ENCODE data around the gene ATP13A4.

The ATP13A4 gene

GRCh38 chr3:193554811-193555210, at the start of gene ATP13A4:
TSS of gene ATP13A4 (minus strand) at chr3:193554895. CDS start at chr3:193554799, 96 bp downstream.
- no peak for DNase-seq (ENCODE audit: low read depth)

GRCh38 chr3:193599393-193599792, 44.7 kb upstream of the ATP13A4 start:
- DNase-seq (ENCODE audit: low read depth), result no peak

DNA sequence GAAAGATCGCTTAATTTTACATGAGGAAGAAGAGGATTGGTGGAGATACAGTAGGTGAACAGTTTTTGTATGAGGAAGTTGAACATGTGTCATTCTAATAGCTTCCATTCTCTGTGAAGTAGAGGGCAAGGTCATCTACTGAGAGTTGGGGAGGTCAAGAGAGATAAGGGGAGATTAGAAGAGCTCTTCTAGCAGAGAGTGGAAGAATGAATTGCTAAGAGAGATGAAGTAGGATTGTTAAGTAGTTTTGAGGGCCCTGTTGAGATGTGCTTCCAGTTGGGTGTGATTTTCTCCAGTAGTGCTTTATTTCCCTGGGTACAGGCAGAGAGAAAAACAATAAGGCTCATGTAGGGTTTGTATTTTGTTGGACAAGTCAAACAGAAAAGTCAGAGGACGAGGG, 43.5 kb upstream of the ATP13A4 start:
- DNase-seq (ENCODE audit: low read depth), result no peak

GRCh38 chr3:193595939-193596487, 41.3 kb upstream of the ATP13A4 start:
- DNase-seq (ENCODE audit: low read depth), result no peak

GRCh38 chr3:193594946-193595689, 40.4 kb upstream of the ATP13A4 start:
- no peak for DNase-seq (ENCODE audit: low read depth)

DNA sequence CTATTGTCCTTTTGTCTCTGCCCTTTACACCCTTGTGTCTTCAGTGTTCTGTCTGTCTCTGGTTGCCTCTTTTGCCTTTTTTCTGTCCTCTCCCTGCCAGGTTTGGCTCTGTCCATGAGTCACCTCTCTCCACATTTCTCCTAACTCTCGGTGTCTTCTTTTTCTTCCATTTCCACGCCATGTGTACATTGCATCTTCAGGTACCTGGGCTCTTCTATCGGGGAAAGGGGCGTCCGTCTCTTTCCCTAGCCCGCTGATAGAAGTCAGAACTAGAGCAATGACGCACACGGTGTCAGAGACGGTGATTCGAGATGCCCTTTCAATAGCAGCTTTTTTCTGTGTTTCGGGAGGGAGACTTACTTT, 39.0 kb upstream of the ATP13A4 start:
- peak; percentile 3 for DNase-seq (ENCODE audit: low read depth)

DNA sequence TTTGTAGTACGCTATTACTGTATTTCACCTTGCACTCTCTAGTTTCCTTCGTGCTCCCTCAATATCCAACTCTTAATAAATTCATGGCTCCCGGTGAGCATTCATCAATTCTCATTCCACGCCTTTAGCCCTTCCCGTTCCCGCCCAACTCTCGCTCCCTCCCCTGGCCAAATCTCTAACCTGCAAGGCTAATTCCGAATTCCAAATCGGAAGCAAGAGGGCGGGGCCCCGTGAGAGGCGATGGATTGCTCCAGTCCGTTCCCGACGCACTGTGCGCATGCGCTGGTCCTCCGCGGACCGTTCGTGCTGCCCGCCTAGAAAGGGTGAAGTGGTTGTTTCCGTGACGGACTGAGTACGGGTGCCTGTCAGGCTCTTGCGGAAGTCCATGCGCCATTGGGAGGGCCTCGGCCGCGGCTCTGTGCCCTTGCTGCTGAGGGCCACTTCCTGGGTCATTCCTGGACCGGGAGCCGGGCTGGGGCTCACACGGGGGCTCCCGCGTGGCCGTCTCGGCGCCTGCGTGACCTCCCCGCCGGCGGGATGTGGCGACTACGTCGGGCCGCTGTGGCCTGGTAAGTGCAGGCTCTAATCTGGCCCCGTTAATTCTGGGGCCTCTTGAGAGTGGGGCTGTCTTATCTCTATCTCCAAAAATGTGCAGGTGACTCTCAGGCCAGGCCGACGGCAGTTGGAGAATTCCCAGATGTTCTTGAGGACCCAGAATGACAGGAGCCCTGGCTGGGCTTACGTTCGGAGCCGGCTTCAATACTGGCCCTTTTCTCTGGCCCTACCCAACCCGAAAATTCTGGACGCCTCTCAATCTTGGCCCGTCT, 38.4 kb upstream of the ATP13A4 start, which contains the start of gene OPA1:
OPA1 (plus strand) TSS at position 368 of the 827 bp plus-strand sequence; CDS start at position 538, 170 bp downstream.
- DNase-seq (ENCODE audit: low read depth), result peak; percentile 85

DNA sequence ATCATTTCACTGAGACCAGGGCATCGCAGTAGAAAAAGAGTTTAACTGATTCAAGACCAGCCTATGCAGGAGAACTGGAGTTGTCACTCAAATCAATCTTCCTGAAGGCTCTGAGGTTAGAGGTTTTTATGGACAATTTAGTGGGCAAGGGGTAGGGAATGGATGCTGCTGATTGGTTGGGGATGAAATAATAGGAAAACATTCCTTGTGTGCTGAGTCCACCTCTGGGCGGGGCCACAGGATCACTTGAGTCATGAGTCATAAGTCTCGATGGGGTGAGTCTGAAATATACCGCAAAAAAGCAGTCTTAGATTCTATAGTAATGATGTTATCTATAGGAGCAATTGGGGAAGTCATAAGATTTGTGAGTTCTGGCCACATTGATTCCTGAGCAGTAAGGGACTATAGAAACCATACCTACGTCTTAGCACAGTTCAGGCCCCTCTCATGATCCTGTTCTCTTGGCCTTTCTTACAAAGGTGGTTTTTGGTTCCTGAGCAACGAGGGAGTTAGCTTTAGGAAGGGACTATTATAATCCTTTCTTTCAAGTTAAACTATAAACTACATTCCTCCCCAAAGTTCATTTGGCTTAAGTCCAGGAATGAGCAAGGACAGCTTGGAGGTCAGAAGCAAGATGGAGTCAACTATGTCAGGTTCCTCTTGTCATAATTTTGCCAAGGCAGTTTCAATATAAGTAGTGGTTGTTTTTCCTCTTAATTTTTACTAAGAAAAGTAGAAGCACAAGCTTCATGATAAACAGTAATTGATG, 35.6 kb upstream of the ATP13A4 start:
- DNase-seq (ENCODE audit: low read depth), result no peak

DNA sequence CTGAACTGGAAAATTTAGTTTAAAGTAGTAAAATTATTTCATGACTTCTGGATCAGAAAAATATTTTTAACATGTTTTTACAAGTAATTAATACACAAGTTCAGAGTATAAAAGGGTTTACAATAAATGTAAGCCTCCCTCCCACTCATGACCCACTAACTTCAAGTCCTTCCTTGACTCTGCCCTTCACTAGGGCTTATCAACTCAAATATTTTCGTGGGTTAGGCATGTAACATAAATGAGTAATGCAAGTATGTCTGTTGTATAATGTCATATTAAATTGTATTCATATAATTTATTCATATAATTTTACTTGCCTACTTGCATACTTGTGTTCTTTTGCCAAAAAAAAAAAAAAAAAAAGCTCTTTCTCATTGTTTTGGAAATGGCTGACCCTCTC, 34.9 kb upstream of the ATP13A4 start:
- no peak for DNase-seq (ENCODE audit: low read depth)

DNA sequence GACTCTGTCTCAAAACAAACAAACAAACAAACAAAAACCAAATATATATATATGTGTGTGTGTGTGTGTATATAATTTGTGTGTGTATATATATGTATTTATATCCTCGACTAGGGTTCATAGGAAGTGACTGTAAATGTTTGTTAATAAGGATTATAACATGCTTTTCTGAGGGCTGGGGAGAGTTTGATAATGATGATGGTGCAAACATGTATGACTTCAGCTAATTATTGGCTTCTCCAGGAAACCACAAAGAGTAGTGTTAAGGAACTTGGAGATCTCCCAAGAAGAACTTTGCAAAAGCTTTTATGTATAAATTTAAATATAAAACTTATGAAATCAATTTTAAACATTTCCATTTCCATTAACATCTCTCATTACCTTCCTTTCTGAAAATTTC, 34.4 kb upstream of the ATP13A4 start:
- DNase-seq (ENCODE audit: low read depth), result no peak

- DNase-seq (ENCODE audit: low read depth), result no peak
Measured at GRCh38 chr3:193586526-193586925, 31.8 kb upstream of the ATP13A4 start.

DNA sequence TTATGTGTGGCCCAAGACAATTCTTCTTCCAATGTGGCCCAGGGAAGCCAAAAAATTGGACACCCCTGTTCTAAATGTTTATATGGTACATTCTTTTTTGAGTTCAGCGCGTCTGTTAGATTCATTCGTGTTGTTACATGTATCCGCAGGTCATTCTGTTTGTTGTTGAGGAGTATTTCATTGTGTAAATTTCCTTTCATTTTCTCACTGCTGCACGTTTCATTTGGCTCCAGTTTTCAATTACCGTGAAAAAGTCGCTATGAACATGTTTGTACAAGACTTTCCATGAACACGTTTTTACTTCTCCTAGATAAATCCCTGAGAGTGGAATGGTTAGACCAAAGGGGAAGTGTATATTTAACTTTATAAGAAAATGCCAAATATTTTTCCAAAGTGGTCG, 30.8 kb upstream of the ATP13A4 start:
- no peak for DNase-seq (ENCODE audit: low read depth)

DNA sequence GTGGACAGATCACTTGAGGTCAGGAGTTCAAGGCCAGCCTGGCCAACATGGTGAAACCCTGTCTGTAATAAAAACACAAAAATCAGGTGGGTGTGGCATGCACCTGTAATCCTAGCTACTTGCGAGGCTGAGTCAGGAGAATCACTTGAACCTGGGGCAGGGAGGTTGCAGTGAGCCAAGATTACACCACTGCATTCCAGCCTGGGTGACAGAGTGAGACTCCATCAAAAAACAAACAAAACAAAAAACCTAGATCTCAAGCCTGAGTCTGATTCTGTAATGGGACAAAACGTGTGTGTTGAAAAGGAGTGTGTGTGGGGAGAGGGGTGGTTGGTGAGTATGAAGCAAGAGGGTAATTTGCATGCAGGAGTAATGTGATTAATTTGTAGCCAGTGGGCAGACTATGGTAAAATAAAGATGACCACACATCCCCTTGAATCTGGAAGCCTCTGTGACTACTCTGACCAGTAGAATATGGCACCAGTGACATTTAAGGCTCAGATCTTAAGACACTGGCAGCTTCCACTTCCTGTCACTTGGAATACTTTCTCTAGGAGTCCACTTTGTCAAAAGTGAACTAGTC, 19.9 kb upstream of the ATP13A4 start:
- DNase-seq (ENCODE audit: low read depth), result no peak

- DNase-seq (ENCODE audit: low read depth), result no peak
Measured at GRCh38 chr3:193573403-193574191, 18.9 kb upstream of the ATP13A4 start.

- peak; percentile 13 for DNase-seq (ENCODE audit: low read depth)
Measured at GRCh38 chr3:193572426-193572908, 17.8 kb upstream of the ATP13A4 start.

- no peak for DNase-seq (ENCODE audit: low read depth)
Measured at GRCh38 chr3:193569119-193569518, 14.4 kb upstream of the ATP13A4 start.

- DNase-seq (ENCODE audit: low read depth), result no peak
Measured at GRCh38 chr3:193564012-193564411, 9.3 kb upstream of the ATP13A4 start.

GRCh38 chr3:193563426-193563825, 8.7 kb upstream of the ATP13A4 start:
- DNase-seq (ENCODE audit: low read depth), result no peak

- DNase-seq (ENCODE audit: low read depth), result no peak
Measured at GRCh38 chr3:193560870-193561269, 6.2 kb upstream of the ATP13A4 start.

- no peak for DNase-seq (ENCODE audit: low read depth)
Measured at GRCh38 chr3:193560091-193560490, 5.4 kb upstream of the ATP13A4 start.

GRCh38 chr3:193559100-193559499, 4.4 kb upstream of the ATP13A4 start:
- no peak for DNase-seq (ENCODE audit: low read depth)
